IMR-90 (cell line): ENCODE measurements around the gene ZNF469. TPM values are rescaled to one million over a fixed set of nuclear protein-coding genes. Genes with fewer than 3 reads are reported as not detected.
A peak's percentile ranks its signal among the peaks of the same experiment; 100 is the strongest.

ENCODE experiments used
- ATAC-seq: fragments of 200-7000 bp; cut with Tn5 transposase; 2 replicates; pipeline ENCODE4 v1.9.1; 2020; ENCODE audit warnings: low read depth, mild to moderate bottlenecking, moderate library complexity
- BruUV-seq: library from RNA; stranded (reverse); fragments of 400-500 nt; replicated peaks from 2 replicates; lab custom pipeline; 2021; lab: Mats Ljungman, UMichigan
- CTCF ChIA-PET: fragments of 300-600 bp; formaldehyde crosslinking; extraction: SDS; loops from one replicate; lab custom pipeline; 2021; ENCODE audit warnings: antibody characterized with exemption; lab: Yijun Ruan, JAX
- POLR2A ChIA-PET: fragments of 300-600 bp; sonication (Branson Sonifier 250); formaldehyde crosslinking; loops from one replicate; lab custom pipeline; 2022; ENCODE audit warnings: antibody characterized with exemption; ENCODE audit not compliant: unreplicated experiment; lab: Charles Lee
- DNase-seq: peaks from one replicate; pipeline ENCODE4 v3.0.0; 2013
- H2AFZ ChIP-seq: replicated peaks from 2 replicates; pipeline ENCODE3; 2013; ENCODE audit warnings: low read length, mild to moderate bottlenecking; ENCODE audit not compliant: poor library complexity
- H2AK5ac ChIP-seq: 2 replicates; pipeline ENCODE4 v1.6.1; 2013; ENCODE audit warnings: low read depth, low read length, inconsistent platforms
- H2AK9ac ChIP-seq: replicated peaks from 2 replicates; pipeline ENCODE3; 2013; ENCODE audit warnings: mild to moderate bottlenecking, low read depth, low read length, moderate library complexity; ENCODE audit not compliant: poor library complexity
- H2BK120ac ChIP-seq: 2 replicates; pipeline ENCODE4 v1.6.1; 2013; ENCODE audit warnings: low read depth, low read length, inconsistent platforms
- H2BK15ac ChIP-seq: 3 replicates; pipeline ENCODE4 v1.6.1; 2013; ENCODE audit warnings: low read depth, low read length, inconsistent platforms
- H2BK20ac ChIP-seq: 2 replicates; pipeline ENCODE4 v1.6.1; 2013; ENCODE audit warnings: low read depth, mild to moderate bottlenecking, inconsistent platforms, low read length, moderate library complexity
- H2BK5ac ChIP-seq: 2 replicates; pipeline ENCODE4 v1.6.1; 2013; ENCODE audit warnings: mild to moderate bottlenecking, low read depth, low read length, inconsistent platforms; ENCODE audit not compliant: poor library complexity, severe bottlenecking
- H3K14ac ChIP-seq: replicated peaks from 2 replicates; pipeline ENCODE4 v1.6.1; 2013; ENCODE audit warnings: low read depth, low read length, inconsistent platforms
- H3K18ac ChIP-seq: 2 replicates; pipeline ENCODE4 v1.6.1; 2013; ENCODE audit warnings: low read depth, low read length, control low read depth
- H3K23ac ChIP-seq: 2 replicates; pipeline ENCODE4 v1.6.1; 2013; ENCODE audit warnings: low read depth, low read length, inconsistent platforms
- H3K27ac ChIP-seq: 2 replicates; pipeline ENCODE4 v1.5.1; 2013; ENCODE audit warnings: mild to moderate bottlenecking, control low read depth, low read length; ENCODE audit not compliant: insufficient read depth
- H3K27me3 ChIP-seq: 2 replicates; pipeline ENCODE4 v1.6.1; 2013; ENCODE audit warnings: low read length; ENCODE audit not compliant: control insufficient read depth, insufficient read depth
- H3K36me3 ChIP-seq: 2 replicates; pipeline ENCODE4 v1.6.1; 2013; ENCODE audit warnings: low read length, mixed read lengths; ENCODE audit not compliant: control insufficient read depth, insufficient read depth
- H3K4ac ChIP-seq: 2 replicates; pipeline ENCODE4 v1.6.1; 2013; ENCODE audit warnings: low read depth, low read length, inconsistent platforms
- H3K4me1 ChIP-seq: 2 replicates; pipeline ENCODE4 v1.6.1; 2013; ENCODE audit warnings: low read length, mixed read lengths; ENCODE audit not compliant: control insufficient read depth, insufficient read depth
- H3K4me2 ChIP-seq: 2 replicates; pipeline ENCODE4 v1.6.1; 2013; ENCODE audit warnings: low read depth, mild to moderate bottlenecking, control low read depth, low read length, moderate library complexity
- H3K4me3 ChIP-seq: 2 replicates; pipeline ENCODE4 v1.5.1; 2013; ENCODE audit warnings: low read depth, mild to moderate bottlenecking, control low read depth, low read length, moderate library complexity; ENCODE audit not compliant: insufficient read depth
- H3K56ac ChIP-seq: 2 replicates; pipeline ENCODE4 v1.6.1; 2013; ENCODE audit warnings: low read length, inconsistent platforms; ENCODE audit not compliant: insufficient read depth; ENCODE audit errors: extremely low read depth
- H3K79me1 ChIP-seq, 2 experiments: 2 replicates each; pipeline ENCODE4 v1.6.1; 2013; ENCODE audit warnings: low read length in 2 of 2, inconsistent platforms in 1 of 2, low read depth in 1 of 2
- H3K9ac ChIP-seq: 2 replicates; pipeline ENCODE4 v1.6.1; 2013; ENCODE audit warnings: low read depth, low read length, control low read depth
- H3K9me1 ChIP-seq: 2 replicates; pipeline ENCODE4 v1.6.1; 2013; ENCODE audit warnings: low read length, inconsistent platforms; ENCODE audit not compliant: insufficient read depth
- H3K9me3 ChIP-seq: 2 replicates; pipeline ENCODE4 v1.6.1; 2013; ENCODE audit warnings: low read length; ENCODE audit not compliant: control insufficient read depth, insufficient read depth
- H4K20me1 ChIP-seq: 2 replicates; pipeline ENCODE4 v1.6.1; 2013; ENCODE audit warnings: low read length, inconsistent platforms; ENCODE audit not compliant: insufficient read depth
- H4K5ac ChIP-seq: 2 replicates; pipeline ENCODE4 v1.6.1; 2013; ENCODE audit warnings: mild to moderate bottlenecking, low read depth, low read length, control low read depth
- H4K8ac ChIP-seq, 2 experiments: 2 replicates each; pipeline ENCODE4 v1.6.1; 2013; ENCODE audit warnings: low read depth in 2 of 2, low read length in 2 of 2, control low read depth in 1 of 2, inconsistent platforms in 1 of 2
- H4K91ac ChIP-seq: 2 replicates; pipeline ENCODE4 v1.6.1; 2013; ENCODE audit warnings: low read depth, low read length, inconsistent platforms; ENCODE audit not compliant: insufficient read depth
- BHLHE40 ChIP-seq: fragments of 150-350 bp; IDR thresholded peaks from 2 replicates; pipeline ENCODE4 v1.6.1; 2016; ENCODE audit warnings: mild to moderate bottlenecking, low read depth, low read length
- CEBPB ChIP-seq: IDR thresholded peaks from 2 replicates; pipeline ENCODE4 v1.6.1; 2012; ENCODE audit warnings: low read depth, low read length, improper control_type of control experiment
- CHD1 ChIP-seq: IDR thresholded peaks from 2 replicates; pipeline ENCODE4 v1.6.1; 2012; ENCODE audit warnings: low read depth, low read length, improper control_type of control experiment
- CTCF ChIP-seq: conservative IDR thresholded peaks from 2 replicates; pipeline ENCODE4 v1.5.1; 2012; ENCODE audit warnings: mild to moderate bottlenecking, low read depth, low read length, improper control_type of control experiment
- ELK1 ChIP-seq: fragments of 150-350 bp; IDR thresholded peaks from 2 replicates; pipeline ENCODE4 v1.6.1; 2016; ENCODE audit warnings: low read depth, mild to moderate bottlenecking, low read length, moderate library complexity, borderline replicate concordance
- FOS ChIP-seq: fragments of 150-350 bp; IDR thresholded peaks from 2 replicates; pipeline ENCODE4 v1.6.1; 2016; ENCODE audit warnings: low read depth, low read length
- MAFK ChIP-seq: IDR thresholded peaks from 2 replicates; pipeline ENCODE4 v1.6.1; 2012; ENCODE audit warnings: low read depth, low read length, improper control_type of control experiment
- MXI1 ChIP-seq: IDR thresholded peaks from 2 replicates; pipeline ENCODE4 v1.6.1; 2012; ENCODE audit warnings: low read depth, mild to moderate bottlenecking, low read length, moderate library complexity, borderline replicate concordance
- NFE2L2 ChIP-seq: fragments of 150-350 bp; IDR thresholded peaks from 2 replicates; pipeline ENCODE4 v1.6.1; 2016; ENCODE audit warnings: low read depth, mild to moderate bottlenecking, low read length
- RAD21 ChIP-seq: IDR thresholded peaks from 2 replicates; pipeline ENCODE4 v1.6.1; 2012; ENCODE audit warnings: low read length, improper control_type of control experiment
- RCOR1 ChIP-seq: IDR thresholded peaks from 2 replicates; pipeline ENCODE4 v1.6.1; 2012; ENCODE audit warnings: mild to moderate bottlenecking, low read length, improper control_type of control experiment; ENCODE audit not compliant: insufficient replicate concordance
- RFX5 ChIP-seq: IDR thresholded peaks from 2 replicates; pipeline ENCODE4 v1.8.0; 2012; ENCODE audit warnings: low read depth, mild to moderate bottlenecking, low read length, moderate library complexity
- SMC3 ChIP-seq: fragments of 150-350 bp; IDR thresholded peaks from 2 replicates; pipeline ENCODE4 v1.6.1; 2016; ENCODE audit warnings: low read depth, mild to moderate bottlenecking, antibody characterized with exemption, low read length, moderate library complexity
- WGBS, 2 experiments: methylation state at CpG; one replicate each; pipeline versions ENCODE4 v1.1.5 to v1.1.7; 2013; ENCODE audit warnings: missing lambda C conversion rate in 2 of 2; ENCODE audit not compliant: insufficient read length in 1 of 2; ENCODE audit errors: extremely low coverage in 2 of 2; 5-methylcytosine and 5-hydroxymethylcytosine counted together
- dilution Hi-C: fragments of 300-500 bp; cut with HindIII; formaldehyde crosslinking; loops from one replicate; pipeline ENCODE4 v1.14.3; 2018; ENCODE audit warnings: low sequenced_read_pairs; ENCODE audit not compliant: unreplicated experiment
- in situ Hi-C: fragments of 300-500 bp; cut with MboI; formaldehyde crosslinking; loops from 3 replicates; pipeline ENCODE4 v1.14.3; 2019; ENCODE audit warnings: low sequenced_read_pairs, inconsistent platforms, mixed read lengths
- intact Hi-C: fragments of 100-400 bp; cut with micrococcal nuclease; formaldehyde crosslinking; loops from 2 replicates; pipeline ENCODE4 v1.10.0; 2022
- polyA plus RNA-seq, 3 experiments: library from polyadenylated mRNA; depleted of rRNA; stranded (reverse); fragments of >200 nt; gene quantifications; 2 replicates each; pipeline ENCODE4 v1.2.3, GENCODE V29; 2012; ENCODE audit warnings: low replicate concordance in 1 of 3
- total RNA-seq: library from RNA; depleted of rRNA; stranded (reverse); fragments of >200 nt; gene quantifications from 2 replicates; pipeline ENCODE4 v1.2.3, GENCODE V29; 2012
- TF ChIP-seq, protein P1 (sequence below): fragments of 150-350 bp; IDR thresholded peaks from 2 replicates; pipeline ENCODE4 v1.6.1; 2017; ENCODE audit warnings: mild to moderate bottlenecking, antibody characterized with exemption, low read length, low read depth

Gene ZNF469
- total and polyA plus RNA-seq, 2 of the 4 experiments (the other 2 are of a cell fraction): 1.1 to 13.3 TPM

DNA sequence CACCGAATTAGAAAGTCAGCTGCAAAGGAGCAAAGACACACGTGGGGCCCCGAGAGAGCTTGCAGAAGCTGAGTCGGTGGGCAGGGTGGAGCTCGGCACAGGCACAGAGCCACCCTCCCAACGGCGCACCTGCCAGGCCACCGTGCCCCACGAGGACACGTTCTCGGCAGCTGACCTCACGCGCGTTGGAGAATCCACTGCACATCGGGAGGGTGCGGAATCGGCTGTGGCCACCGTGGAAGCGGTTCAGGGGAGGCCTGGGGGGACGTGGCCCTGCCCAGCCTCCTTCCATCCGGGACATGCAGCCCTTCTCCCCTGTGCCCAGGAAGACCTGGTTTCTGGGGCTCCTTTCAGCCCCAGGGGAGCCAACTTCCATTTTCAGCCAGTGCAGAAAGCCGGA is 49.4 kb downstream of the ZNF469 start:
- Histone ChIP-seq H3K9ac (no peak overlapping the region), H2BK5ac (no peak overlapping the region), H4K91ac (no peak overlapping the region), H3K18ac (no peak overlapping the region), H3K27me3 (no peaks in the 10 kb centered on the region), H3K9me1 (no peaks in the 10 kb centered on the region), H2BK15ac (no peak overlapping the region), H3K27ac (no peak overlapping the region), H3K4ac (no peak overlapping the region), H2BK120ac (no peak overlapping the region), H2BK20ac (no peak overlapping the region), H2AK5ac (no peak overlapping the region), H3K4me2 (no peak overlapping the region), H3K4me3 (no peak overlapping the region), H4K20me1 (peaks cover 18% of the 10 kb centered on the region; the same call in 1 of the 2 replicates), H3K9me3 (no peaks in the 10 kb centered on the region), H3K4me1 (no peaks in the 10 kb centered on the region), H3K14ac (no peak overlapping the region), H2AK9ac (no peak overlapping the region), H3K23ac (no peak overlapping the region), H3K56ac (no peak overlapping the region), H4K8ac (no peak overlapping the region), H2AFZ (no peak overlapping the region), H3K36me3 (peaks cover 70% of the 10 kb centered on the region), H3K79me1 (peaks cover 0 to 43% of the 10 kb centered on the region in 2 experiments; a peak in 3 of 4 replicates), H4K5ac (no peak overlapping the region)
- POLR2A ChIA-PET: no interaction called here
- ATAC-seq (no peak), DNase-seq (no peak)
- TSS peak; percentile 3 for BruUV-seq
- CTCF ChIA-PET: no interaction called here
- dilution Hi-C loops (no loop called here), intact Hi-C loops (no loop called here), in situ Hi-C loops (no loop called here)
- TF ChIP-seq CTCF: no peak
- no peak for TF ChIP-seq ELK1
- no peak for TF ChIP-seq RAD21
- TF ChIP-seq, protein P1, sequence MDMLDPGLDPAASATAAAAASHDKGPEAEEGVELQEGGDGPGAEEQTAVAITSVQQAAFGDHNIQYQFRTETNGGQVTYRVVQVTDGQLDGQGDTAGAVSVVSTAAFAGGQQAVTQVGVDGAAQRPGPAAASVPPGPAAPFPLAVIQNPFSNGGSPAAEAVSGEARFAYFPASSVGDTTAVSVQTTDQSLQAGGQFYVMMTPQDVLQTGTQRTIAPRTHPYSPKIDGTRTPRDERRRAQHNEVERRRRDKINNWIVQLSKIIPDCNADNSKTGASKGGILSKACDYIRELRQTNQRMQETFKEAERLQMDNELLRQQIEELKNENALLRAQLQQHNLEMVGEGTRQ: no peak
- TF ChIP-seq CEBPB: no peak
- no peak for TF ChIP-seq FOS
- TF ChIP-seq MXI1: no peak
- TF ChIP-seq CHD1: no peak
- no peak for TF ChIP-seq BHLHE40
- TF ChIP-seq RFX5: no peak
- no peak for TF ChIP-seq SMC3
- TF ChIP-seq MAFK: no peak
- TF ChIP-seq NFE2L2: no peak
- TF ChIP-seq RCOR1: no peak
- WGBS, 2 experiments: 92% methylated on average over 18 of the region's 22 CpGs; no CpG with 5 or more reads in 1 of the 2 experiments
